Tibial artery (tissue), 4 donors: ENCODE data around the gene FPR1.
A peak's percentile ranks its signal among the peaks of the same experiment; 100 is the strongest.
"Not testable (repeated sequence)": the region's sequence is repeated elsewhere in the genome, so short reads cannot be mapped to it uniquely, and the experiment has no call there.

Experiments used
- DNase-seq, 2 donors: peaks; one replicate each; pipeline ENCODE4 v3.0.0-alpha.2; 2019
- H3K27ac ChIP-seq, 2 donors: fragments of 200-600 bp; sonication (generic) in 1 of 2; 1 replicate in 1 of 2; 2 replicates in 1 of 2; pipeline ENCODE4 v1.5.1; 2018 to 2019; ENCODE audit warnings: mild to moderate bottlenecking in 1 of 2
- H3K27me3 ChIP-seq, 2 donors: fragments of 200-600 bp; sonication (generic) in 1 of 2; one replicate each; pipeline versions ENCODE4 v1.5.1 to v1.6.0; 2016 to 2019
- H3K36me3 ChIP-seq, 3 donors: fragments of 200-600 bp; sonication (generic) in 2 of 3; one replicate each; pipeline ENCODE4 v1.5.1; 2016 to 2019; ENCODE audit warnings: mild to moderate bottlenecking in 2 of 3
- H3K4me1 ChIP-seq, 4 donors: fragments of 200-600 bp; sonication (generic) in 2 of 4; 1 replicate in 3 of 4; 2 replicates in 1 of 4; pipeline ENCODE4 v1.5.1; 2016 to 2019
- H3K4me3 ChIP-seq, 2 donors: fragments of 200-600 bp; sonication (generic) in 1 of 2; 1 replicate in 1 of 2; 2 replicates in 1 of 2; pipeline ENCODE4 v1.5.1; 2018 to 2019; ENCODE audit warnings: mild to moderate bottlenecking in 2 of 2
- H3K9me3 ChIP-seq, 3 donors: fragments of 200-600 bp; sonication (generic) in 1 of 3; one replicate each; pipeline ENCODE4 v1.5.1; 2016 to 2019
- intact Hi-C: fragments of 100-400 bp; cut with DNase I; formaldehyde crosslinking; loops from one replicate; pipeline ENCODE4 v1.15.0; 2023; ENCODE audit warnings: low total_unique reads
- TF ChIP-seq, protein P1 (sequence below), 2 experiments: fragments of 200-600 bp in 1 of 2; fragments of 450-650 bp in 1 of 2; IDR thresholded peaks; one replicate each; pipeline ENCODE4 v1.5.1; 2017 to 2019; ENCODE audit warnings: antibody characterized with exemption in 2 of 2, mild to moderate bottlenecking in 1 of 2, moderate library complexity in 1 of 2

Gene FPR1

DNA sequence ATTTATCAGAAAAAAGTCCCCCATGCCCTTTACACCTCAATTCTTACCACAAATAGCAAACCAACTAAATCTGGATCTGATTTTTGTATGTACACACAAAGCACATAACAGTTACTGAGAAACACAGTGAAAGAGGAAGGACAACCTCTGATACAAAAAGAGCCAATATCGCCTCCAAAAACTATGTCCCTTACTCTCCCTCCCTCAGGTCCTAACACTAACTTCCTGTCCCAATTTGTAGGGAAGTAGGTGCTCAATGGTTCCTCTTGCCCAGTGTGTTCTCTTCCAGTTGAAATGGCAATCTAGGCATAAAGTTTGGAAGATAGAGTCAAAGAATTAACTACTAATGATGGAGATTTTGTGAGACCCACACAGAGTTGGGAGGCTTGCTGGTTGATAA is 27.5 kb upstream of the FPR1 start:
- Histone ChIP-seq H3K27me3 (peaks cover 0 to 15% of the 10 kb centered on the region in 2 donors), H3K9me3 (no peaks in the 10 kb centered on the region), H3K36me3 (no peaks in the 10 kb centered on the region), H3K4me1 (peaks cover 0 to 4% (median 0%) of the 10 kb centered on the region in 4 donors), H3K27ac (no peak overlapping the region), H3K4me3 (no peak overlapping the region)
- TF ChIP-seq, protein P1, sequence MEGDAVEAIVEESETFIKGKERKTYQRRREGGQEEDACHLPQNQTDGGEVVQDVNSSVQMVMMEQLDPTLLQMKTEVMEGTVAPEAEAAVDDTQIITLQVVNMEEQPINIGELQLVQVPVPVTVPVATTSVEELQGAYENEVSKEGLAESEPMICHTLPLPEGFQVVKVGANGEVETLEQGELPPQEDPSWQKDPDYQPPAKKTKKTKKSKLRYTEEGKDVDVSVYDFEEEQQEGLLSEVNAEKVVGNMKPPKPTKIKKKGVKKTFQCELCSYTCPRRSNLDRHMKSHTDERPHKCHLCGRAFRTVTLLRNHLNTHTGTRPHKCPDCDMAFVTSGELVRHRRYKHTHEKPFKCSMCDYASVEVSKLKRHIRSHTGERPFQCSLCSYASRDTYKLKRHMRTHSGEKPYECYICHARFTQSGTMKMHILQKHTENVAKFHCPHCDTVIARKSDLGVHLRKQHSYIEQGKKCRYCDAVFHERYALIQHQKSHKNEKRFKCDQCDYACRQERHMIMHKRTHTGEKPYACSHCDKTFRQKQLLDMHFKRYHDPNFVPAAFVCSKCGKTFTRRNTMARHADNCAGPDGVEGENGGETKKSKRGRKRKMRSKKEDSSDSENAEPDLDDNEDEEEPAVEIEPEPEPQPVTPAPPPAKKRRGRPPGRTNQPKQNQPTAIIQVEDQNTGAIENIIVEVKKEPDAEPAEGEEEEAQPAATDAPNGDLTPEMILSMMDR (IDR thresholded peaks at IDR 0.05), result no peak
- DNase-seq, result no peak
- intact Hi-C loops, result loop anchor here (10.0 kb wide), 1 partner anchor 304 kb away; the partner anchor contains the start of gene CEACAM18

DNA sequence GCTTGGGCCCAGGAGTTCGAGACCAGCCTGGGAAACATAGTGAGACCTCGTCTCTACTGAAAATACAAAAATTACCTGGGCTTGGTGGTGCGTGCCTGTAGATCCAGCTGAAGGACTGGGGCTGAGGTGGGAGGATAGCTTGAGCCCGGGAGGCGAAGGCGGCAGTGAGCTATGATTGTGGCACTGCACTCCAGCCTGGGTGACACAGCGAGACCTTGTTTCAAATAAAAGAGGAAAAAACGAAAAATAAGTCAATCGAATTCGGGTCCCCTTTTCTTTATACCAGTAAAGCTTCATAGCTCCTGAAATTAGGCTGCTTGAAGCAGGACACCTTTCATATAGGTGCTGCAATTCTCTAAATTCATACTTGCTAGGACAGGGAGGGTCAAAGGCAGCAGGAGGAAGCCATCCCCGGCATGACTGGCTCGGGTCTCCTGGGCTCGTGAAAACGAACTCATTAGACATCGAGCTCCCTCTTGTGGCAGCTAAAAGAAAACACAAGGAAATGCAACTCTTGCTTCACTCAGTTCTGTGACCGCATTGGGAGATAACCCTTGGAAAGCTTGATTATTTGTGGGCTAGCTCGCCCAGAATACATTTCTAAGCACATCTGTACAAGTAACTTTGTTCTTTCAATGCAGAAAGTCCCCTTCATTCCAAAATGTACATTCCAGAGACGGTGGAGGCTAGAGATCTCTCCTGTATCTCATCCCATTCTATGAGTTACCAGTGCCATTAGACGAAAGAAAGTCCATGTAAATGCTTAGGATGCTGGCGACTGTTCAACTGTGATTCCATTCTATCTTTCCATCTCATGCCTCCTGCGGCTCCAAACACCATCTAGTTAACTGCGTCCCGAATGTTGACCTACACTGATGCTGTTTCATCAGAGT is 26.1 kb upstream of the FPR1 start:
- H3K27ac ChIP-seq, result no peak overlapping the region
- no peak overlapping the region for H3K4me3 ChIP-seq
- H3K4me1 ChIP-seq, result peaks cover 0 to 4% (median 0%) of the 10 kb centered on the region in 4 donors
- H3K36me3 ChIP-seq, result no peaks in the 10 kb centered on the region
- peaks cover 0 to 20% of the 10 kb centered on the region in 2 donors for H3K27me3 ChIP-seq
- DNase-seq, result peak; percentile 64 to 71
- H3K9me3 ChIP-seq, result no peaks in the 10 kb centered on the region
- intact Hi-C loops, result loop anchor here (10.0 kb wide), 1 partner anchor 303 kb away; the partner anchor contains the start of gene CEACAM18
- TF ChIP-seq, protein P1 (IDR thresholded peaks at IDR 0.05), result peak; percentile 64 to 67

GRCh38 chr19:51776561-51776960 is 24.9 kb upstream of the FPR1 start:
- not testable (repeated sequence) for H3K4me1 ChIP-seq, H3K27ac ChIP-seq, H3K36me3 ChIP-seq, H3K4me3 ChIP-seq, H3K9me3 ChIP-seq, DNase-seq
- peaks cover 0 to 23% of the 10 kb centered on the region in 2 donors for H3K27me3 ChIP-seq
- intact Hi-C loops, result loop anchor here (10.0 kb wide), 1 partner anchor 302 kb away; the partner anchor contains the start of gene CEACAM18

- H3K36me3 ChIP-seq, result no peaks in the 10 kb centered on the region
- no peak for DNase-seq
- H3K27ac ChIP-seq, result no peak overlapping the region
- H3K4me1 ChIP-seq, result peaks cover 0 to 4% (median 0%) of the 10 kb centered on the region in 4 donors
- H3K4me3 ChIP-seq, result no peak overlapping the region
- no peaks in the 10 kb centered on the region for H3K9me3 ChIP-seq
- H3K27me3 ChIP-seq, result peaks cover 0 to 18% of the 10 kb centered on the region in 2 donors
- intact Hi-C loops, result loop anchor here (10.0 kb wide), 1 partner anchor 298 kb away; the partner anchor contains the start of gene CEACAM18
- TF ChIP-seq, protein P1 (IDR thresholded peaks at IDR 0.05), result no peak
Measured at GRCh38 chr19:51772977-51773376, 21.3 kb upstream of the FPR1 start.

DNA sequence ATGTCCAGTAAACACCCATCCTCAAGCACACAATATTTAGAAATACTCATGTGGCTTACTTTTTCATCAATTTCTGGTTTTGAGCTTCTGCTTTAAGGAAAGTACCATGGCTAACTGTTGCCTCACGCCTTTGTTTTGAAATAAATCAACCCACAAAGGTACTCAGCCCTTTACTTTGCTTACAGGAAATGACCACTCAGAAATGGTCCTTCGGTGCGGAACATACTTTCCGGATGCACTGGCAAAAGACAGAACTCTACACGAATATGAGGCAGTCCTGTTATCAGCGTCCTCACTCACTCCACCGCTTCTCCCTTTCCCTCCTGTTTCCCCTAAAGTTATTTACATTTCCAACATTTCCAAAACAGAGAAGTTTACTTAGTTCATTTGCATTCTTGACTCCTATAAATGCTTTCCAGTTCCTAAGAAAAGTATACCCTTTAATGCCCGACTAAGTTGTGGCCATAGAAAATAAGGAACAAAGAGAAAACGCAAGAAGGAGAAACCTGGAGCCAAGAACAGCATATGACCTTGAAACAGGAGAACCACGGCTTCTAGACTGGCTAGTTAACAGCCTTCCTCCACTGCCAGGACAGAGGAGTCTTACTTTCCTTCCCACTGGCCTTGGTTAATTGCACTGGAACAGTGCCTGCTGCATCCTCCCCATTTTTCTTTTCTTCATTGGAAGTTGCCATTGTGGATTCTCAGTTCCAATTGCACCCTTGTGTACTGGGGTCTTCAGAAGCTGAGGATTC is 19.9 kb upstream of the FPR1 start:
- DNase-seq, result no peak
- Histone ChIP-seq H3K27me3 (peaks cover 0 to 18% of the 10 kb centered on the region in 2 donors), H3K4me1 (no peaks in the 10 kb centered on the region), H3K9me3 (no peaks in the 10 kb centered on the region), H3K27ac (no peak overlapping the region), H3K4me3 (no peak overlapping the region), H3K36me3 (no peaks in the 10 kb centered on the region)
- TF ChIP-seq, protein P1 (IDR thresholded peaks at IDR 0.05), result no peak
- intact Hi-C loops, result loop anchor here (10.0 kb wide), 1 partner anchor 297 kb away; the partner anchor contains the start of gene CEACAM18
